ENCODE measurements around the gene SLC23A2.
"Not testable (repeated sequence)": the region's sequence is repeated elsewhere in the genome, so short reads cannot be mapped to it uniquely, and the experiment has no call there.

The SLC23A2 gene

DNA sequence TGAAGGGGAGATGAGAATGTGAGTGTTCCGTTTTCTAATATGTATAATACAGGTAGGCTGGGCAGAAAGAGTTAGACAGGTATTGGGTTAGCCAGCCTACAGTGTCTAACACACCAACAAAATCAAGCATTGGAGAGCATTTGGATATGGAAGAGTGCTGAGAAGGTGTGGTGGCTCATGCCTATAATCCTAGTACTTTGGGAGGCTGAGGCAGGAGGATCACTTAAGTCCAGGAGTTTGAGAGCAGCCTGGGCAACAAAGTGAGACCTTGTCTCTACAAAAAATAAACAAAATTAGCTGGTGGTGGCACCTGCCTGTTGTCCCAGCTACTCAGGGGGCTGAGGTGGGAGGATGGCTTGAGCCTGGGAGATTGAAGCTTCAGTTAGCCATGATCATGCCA, 38.6 kb upstream of the SLC23A2 start:
- TF ChIP-seq, protein P1, sequence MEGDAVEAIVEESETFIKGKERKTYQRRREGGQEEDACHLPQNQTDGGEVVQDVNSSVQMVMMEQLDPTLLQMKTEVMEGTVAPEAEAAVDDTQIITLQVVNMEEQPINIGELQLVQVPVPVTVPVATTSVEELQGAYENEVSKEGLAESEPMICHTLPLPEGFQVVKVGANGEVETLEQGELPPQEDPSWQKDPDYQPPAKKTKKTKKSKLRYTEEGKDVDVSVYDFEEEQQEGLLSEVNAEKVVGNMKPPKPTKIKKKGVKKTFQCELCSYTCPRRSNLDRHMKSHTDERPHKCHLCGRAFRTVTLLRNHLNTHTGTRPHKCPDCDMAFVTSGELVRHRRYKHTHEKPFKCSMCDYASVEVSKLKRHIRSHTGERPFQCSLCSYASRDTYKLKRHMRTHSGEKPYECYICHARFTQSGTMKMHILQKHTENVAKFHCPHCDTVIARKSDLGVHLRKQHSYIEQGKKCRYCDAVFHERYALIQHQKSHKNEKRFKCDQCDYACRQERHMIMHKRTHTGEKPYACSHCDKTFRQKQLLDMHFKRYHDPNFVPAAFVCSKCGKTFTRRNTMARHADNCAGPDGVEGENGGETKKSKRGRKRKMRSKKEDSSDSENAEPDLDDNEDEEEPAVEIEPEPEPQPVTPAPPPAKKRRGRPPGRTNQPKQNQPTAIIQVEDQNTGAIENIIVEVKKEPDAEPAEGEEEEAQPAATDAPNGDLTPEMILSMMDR (IDR thresholded peaks at IDR 0.05; ENCODE audit: borderline replicate concordance, insufficient read depth, low read depth, low read length), result no peak
- no peak overlapping the region for H3K4me3 ChIP-seq (ENCODE audit: low read depth, low read length)

DNA sequence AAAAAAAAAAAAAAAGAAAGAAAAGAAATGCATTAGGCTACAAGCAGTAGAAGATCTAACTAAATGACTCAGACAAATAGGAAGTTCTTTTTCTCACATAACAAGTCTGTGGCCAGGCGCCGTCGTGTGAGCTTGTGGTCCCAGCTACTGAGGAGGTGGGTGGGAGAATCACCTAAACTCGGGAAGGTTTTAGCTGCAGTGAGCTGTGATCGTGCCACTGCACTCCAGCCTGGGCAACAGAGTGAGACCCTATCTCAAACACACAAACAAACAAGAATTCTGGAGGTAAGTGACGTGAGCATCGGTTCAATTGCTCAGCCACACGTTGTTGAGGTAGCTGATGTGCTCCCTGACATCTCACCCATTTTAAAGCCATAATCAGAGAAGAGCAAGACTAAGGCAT, 37.9 kb upstream of the SLC23A2 start:
- H3K4me3 ChIP-seq (ENCODE audit: low read depth, low read length), result no peak overlapping the region
- TF ChIP-seq, protein P1 (IDR thresholded peaks at IDR 0.05; ENCODE audit: borderline replicate concordance, insufficient read depth, low read depth, low read length), result no peak

DNA sequence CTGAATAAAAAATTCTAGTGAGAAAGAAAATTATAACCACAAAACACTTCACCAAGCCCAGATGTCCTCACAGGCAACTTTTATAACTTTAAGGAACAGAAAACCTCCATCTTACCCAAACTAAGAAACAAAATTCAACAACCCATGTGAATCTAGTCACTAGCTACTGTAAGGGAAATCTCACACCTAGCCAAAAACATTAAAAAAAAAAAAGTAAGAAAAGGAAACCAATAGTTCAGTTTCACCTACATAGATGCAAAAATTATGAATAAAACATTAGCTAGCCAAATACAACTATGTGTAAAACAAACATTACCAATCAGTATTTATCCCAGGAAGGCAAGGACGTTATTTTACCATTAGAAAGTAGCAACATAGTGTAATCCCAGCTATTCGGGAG, 35.5 kb upstream of the SLC23A2 start:
- TF ChIP-seq, protein P1 (IDR thresholded peaks at IDR 0.05; ENCODE audit: borderline replicate concordance, insufficient read depth, low read depth, low read length), result no peak
- H3K4me3 ChIP-seq (ENCODE audit: low read depth, low read length), result no peak overlapping the region

DNA sequence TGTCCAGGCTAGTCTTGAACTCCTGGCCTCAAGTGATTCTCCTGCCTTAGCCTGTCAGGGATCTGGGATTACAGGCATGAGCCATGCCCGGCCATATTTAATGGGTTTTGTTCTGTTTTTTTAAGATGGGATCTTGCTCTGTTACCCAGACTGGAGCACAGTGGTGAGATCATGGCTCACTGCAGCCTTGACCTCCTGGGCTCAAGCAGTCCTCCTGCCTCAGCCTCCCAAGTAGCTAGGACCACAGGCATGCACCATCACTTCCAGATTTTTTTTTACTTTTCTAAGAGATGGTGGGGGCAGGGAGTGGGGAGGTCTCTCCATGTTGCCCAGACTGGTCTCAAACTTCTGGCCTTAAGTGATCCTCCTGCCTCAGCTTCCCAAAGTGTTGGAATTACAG, 34.2 kb upstream of the SLC23A2 start:
- not testable (repeated sequence) for H3K4me3 ChIP-seq (ENCODE audit: low read depth, low read length)

DNA sequence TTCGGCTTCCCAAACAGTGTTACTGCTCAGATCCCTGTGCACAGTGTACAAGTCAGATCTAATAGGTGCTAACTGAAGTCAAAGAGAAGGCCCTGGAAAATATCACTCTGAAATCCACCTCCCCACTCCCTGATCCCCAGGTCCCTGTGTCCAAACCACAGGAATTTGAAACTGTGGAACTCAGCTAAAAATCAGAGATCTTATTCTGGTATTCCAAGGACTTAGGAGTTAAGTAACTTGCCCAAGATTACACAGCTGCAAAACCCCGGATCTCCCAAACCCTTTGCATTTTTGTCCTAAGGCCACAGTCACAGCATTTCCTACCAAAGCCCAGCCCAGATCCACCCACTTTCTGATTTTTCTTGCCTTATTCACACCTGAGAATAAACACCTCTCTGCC, 32.3 kb upstream of the SLC23A2 start:
- no peak overlapping the region for H3K4me3 ChIP-seq (ENCODE audit: low read depth, low read length)
- TF ChIP-seq, protein P1 (IDR thresholded peaks at IDR 0.05; ENCODE audit: borderline replicate concordance, insufficient read depth, low read depth, low read length), result no peak

DNA sequence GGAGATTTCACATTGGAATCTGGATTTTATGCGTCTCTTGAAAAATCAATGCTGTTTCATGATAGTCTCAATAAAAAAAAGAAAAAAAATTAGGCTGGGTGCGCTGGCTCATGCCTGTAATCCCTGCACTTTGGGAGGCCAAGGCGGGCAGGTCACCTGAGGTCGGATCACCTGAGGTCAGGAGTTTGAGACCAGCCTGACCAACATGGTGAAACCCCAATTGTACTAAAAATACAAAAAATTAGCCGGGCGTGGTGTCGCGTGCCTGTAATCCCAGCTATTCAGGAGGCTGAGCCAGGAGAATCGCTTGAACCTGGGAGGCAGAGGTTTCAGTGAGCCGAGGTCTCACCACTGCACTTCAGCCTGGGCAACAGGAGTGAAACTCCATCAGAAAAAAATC, 30.4 kb upstream of the SLC23A2 start:
- H3K4me3 ChIP-seq (ENCODE audit: low read depth, low read length), result not testable (repeated sequence)

DNA sequence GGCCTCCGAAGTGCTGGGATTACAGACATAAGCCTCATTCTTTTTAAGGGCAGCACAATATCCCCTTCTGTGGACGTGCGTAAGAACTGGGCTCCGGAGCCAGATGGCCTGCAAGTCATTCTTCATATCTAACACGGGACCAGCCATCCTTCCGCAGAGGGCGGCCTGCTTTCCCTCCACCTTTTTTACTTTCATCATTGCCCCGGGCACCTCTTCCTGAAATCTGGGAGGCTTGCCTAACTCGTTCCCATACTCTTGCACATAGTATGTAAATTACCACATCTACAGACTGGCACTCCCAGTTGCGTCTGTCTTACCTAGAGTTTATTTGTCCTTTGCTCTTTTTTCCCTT, 29.9 kb upstream of the SLC23A2 start:
- H3K4me3 ChIP-seq (ENCODE audit: low read depth, low read length), result no peak overlapping the region
- TF ChIP-seq, protein P1 (IDR thresholded peaks at IDR 0.05; ENCODE audit: borderline replicate concordance, insufficient read depth, low read depth, low read length), result no peak

DNA sequence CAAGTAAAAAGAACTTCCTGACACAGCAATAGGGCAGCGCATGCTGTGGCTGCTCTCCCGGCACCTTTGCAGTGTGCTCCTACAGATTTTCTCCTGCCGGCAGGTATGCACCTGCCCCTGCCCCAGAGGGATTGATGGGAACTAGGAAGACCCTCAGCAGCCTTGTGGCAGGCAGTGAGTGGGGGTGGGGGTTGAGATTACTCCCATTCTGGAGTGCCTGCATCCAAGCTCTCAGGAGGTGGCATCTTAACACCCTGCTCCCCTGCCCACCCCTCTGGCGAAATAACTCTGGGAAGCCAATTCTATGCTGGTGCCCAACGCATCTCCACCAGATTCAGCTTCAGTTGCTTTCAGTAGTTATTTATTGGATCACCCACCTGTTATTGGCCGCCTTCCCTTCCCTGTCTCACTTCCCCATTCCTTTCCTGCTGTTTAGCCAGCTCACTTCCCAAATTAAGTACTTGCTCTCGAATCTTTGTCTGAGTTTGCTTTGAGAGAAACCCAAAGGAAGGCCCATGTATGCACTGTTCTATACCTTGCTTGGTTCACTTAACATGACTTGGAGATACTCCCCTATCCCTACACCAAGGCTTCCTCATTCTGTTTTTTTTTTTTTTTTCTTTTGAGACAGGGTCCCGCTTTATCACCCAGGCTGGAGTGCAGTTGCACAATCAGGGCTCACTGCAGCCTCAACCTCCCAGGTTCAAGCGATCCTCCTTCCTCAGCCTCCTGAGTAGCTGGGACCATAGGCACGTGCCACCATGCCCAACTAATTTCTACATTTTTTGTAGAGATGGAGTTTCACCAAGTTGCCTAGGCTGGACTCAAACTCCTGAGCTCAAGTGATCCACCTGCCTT, 29.3 kb upstream of the SLC23A2 start:
- TF ChIP-seq, protein P1 (IDR thresholded peaks at IDR 0.05; ENCODE audit: borderline replicate concordance, insufficient read depth, low read depth, low read length), result no peak
- H3K4me3 ChIP-seq (ENCODE audit: low read depth, low read length), result no peak overlapping the region

DNA sequence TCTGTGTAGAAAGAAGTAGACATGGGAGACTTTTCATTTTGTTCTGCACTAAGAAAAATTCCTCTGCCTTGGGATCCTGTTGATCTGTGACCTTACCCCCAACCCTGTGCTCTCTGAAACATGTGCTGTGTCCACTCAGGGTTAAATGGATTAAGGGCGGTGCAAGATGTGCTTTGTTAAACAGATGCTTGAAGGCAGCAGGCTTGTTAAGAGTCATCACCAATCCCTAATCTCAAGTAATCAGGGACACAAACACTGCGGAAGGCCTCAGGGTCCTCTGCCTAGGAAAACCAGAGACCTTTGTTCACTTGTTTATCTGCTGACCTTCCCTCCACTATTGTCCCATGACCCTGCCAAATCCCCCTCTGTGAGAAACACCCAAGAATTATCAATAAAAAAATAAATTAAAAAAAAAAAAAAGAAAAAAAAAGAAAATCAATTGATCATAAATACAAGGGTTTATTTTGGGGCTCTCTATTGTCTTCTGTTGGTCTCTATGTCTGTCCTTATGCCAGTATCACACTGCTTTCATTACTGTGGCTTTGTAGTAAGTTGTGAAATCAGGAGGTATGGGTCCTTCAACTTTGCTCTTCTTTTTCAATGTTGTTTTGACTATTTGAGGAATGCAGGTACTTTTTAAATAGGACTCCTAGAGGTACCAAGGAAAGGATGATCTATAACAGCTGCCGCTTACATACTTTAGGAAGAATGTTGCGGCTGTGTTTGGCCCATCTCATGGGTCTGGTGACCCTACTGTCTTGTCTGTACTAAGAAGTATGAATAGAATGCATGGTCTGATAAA, 27.1 kb upstream of the SLC23A2 start:
- not testable (repeated sequence) for H3K4me3 ChIP-seq (ENCODE audit: low read depth, low read length)
